ENCODE measurements around the gene ERI3. TPM values are rescaled to one million over a fixed set of nuclear protein-coding genes. Genes with fewer than 3 reads are reported as not detected.

Gene ERI3
- total RNA-seq, 1 experiment from 2014 or later = 74.7 TPM

DNA sequence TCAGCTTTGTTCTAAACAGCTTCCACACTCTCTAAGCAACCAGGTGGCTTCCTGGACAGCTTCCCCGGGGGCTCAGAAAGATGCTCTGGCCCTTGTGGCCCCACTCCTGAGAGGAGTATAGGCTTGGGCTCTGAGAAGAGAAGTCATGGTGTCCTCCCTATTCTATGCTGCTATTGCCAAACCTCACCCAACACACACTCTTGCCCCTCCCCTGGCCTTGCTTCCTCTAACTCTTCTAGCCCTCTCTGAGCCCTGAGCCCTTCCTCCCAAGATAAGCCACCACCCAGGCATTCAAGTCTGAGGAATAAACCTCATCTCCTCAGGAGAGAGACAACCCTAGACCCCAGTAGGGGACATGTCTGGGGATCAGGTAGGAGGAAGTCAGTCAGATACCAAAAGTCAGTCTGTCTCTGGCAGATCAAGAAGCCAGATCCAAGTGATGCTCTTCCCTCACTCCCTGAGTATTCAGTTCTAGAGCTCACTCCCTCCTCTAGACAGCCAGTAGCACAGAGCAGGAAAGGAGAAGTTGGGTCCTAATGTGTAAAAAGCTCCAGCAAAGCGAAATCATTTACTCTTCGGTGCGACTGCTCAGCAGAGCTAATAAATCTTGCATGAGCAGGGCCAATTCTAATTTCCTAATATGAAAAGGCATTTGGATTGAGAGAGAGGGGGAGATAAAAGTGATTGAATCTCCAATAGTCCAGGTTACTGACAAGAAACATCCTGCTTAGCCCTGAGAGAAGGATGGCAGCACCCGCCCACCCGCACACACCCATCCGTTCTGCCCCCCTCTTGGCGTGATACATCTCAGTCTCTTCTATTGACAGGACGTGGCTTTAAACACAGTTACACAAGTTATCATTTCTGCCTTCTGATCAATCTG is 91.2 kb downstream of the ERI3 start:
- ChIA-PET CTCF (no interaction called here), POLR2A (no interaction called here)
- DNase-seq (ENCODE audit: low spot score) = no peak
- Mint-ChIP-seq H3K27ac (peak overlapping the region; percentile 32; the same call in 1 of the 2 replicates), H3K27me3 (ENCODE audit: low read depth) (no peaks in the 10 kb centered on the region), H3K36me3 (no peaks in the 10 kb centered on the region), H3K9me3 (no peaks in the 10 kb centered on the region), H3K4me3 (no peak overlapping the region), H3K4me1 (peaks cover 43% of the 10 kb centered on the region)
- no peak for TF ChIP-seq ZNF232 (CRISPR knock-in tag; IDR thresholded peaks at IDR 0.05)
- TF ChIP-seq, protein P1, sequence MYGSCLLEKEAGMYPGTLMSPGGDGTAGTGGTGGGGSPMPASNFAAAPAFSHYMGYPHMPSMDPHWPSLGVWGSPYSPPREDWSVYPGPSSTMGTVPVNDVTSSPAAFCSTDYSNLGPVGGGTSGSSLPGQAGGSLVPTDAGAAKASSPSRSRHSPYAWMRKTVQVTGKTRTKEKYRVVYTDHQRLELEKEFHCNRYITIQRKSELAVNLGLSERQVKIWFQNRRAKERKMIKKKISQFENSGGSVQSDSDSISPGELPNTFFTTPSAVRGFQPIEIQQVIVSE (CRISPR knock-in tag; IDR thresholded peaks at IDR 0.05; ENCODE audit: borderline replicate concordance) = no peak
- TF ChIP-seq ESRRA (CRISPR knock-in tag; IDR thresholded peaks at IDR 0.05; ENCODE audit: borderline replicate concordance) = no peak
- no peak for TF ChIP-seq TEAD4 (CRISPR knock-in tag; IDR thresholded peaks at IDR 0.05)
- no peak for TF ChIP-seq NR2C2 (CRISPR knock-in tag; IDR thresholded peaks at IDR 0.05)
- TF ChIP-seq, protein P2, sequence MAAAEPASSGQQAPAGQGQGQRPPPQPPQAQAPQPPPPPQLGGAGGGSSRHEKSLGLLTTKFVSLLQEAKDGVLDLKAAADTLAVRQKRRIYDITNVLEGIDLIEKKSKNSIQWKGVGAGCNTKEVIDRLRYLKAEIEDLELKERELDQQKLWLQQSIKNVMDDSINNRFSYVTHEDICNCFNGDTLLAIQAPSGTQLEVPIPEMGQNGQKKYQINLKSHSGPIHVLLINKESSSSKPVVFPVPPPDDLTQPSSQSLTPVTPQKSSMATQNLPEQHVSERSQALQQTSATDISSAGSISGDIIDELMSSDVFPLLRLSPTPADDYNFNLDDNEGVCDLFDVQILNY (CRISPR knock-in tag; IDR thresholded peaks at IDR 0.05) = no peak
- no peak for TF ChIP-seq ZNF263 (CRISPR knock-in tag; IDR thresholded peaks at IDR 0.05; ENCODE audit: low read depth)
- no peak for TF ChIP-seq TCF7 (CRISPR knock-in tag; IDR thresholded peaks at IDR 0.05; ENCODE audit: low read depth)
- no peak for TF ChIP-seq NR3C1 (CRISPR knock-in tag; conservative IDR thresholded peaks at IDR 0.05; ENCODE audit: low read depth)
- no peak for TF ChIP-seq SMAD4 (CRISPR knock-in tag; IDR thresholded peaks at IDR 0.05)
- TF ChIP-seq, protein P3, sequence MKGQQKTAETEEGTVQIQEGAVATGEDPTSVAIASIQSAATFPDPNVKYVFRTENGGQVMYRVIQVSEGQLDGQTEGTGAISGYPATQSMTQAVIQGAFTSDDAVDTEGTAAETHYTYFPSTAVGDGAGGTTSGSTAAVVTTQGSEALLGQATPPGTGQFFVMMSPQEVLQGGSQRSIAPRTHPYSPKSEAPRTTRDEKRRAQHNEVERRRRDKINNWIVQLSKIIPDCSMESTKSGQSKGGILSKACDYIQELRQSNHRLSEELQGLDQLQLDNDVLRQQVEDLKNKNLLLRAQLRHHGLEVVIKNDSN (CRISPR knock-in tag; IDR thresholded peaks at IDR 0.05) = no peak
- TF ChIP-seq PRRX2 (CRISPR knock-in tag; IDR thresholded peaks at IDR 0.05) = no peak
- no peak for TF ChIP-seq ZNF416 (CRISPR knock-in tag; IDR thresholded peaks at IDR 0.05)
- TF ChIP-seq, protein P4, sequence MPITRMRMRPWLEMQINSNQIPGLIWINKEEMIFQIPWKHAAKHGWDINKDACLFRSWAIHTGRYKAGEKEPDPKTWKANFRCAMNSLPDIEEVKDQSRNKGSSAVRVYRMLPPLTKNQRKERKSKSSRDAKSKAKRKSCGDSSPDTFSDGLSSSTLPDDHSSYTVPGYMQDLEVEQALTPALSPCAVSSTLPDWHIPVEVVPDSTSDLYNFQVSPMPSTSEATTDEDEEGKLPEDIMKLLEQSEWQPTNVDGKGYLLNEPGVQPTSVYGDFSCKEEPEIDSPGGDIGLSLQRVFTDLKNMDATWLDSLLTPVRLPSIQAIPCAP (CRISPR knock-in tag; IDR thresholded peaks at IDR 0.05) = no peak
- no peak for TF ChIP-seq EMX1 (CRISPR knock-in tag; IDR thresholded peaks at IDR 0.05)
- no peak for TF ChIP-seq HMGA2 (CRISPR knock-in tag; IDR thresholded peaks at IDR 0.05)
- no peak for TF ChIP-seq MYBL2 (CRISPR knock-in tag; IDR thresholded peaks at IDR 0.05)
- TF ChIP-seq ELF4 (CRISPR knock-in tag; IDR thresholded peaks at IDR 0.05; ENCODE audit: low read depth) = no peak
- TF ChIP-seq FOXK1 (CRISPR knock-in tag; IDR thresholded peaks at IDR 0.05) = no peak
- ATAC-seq = no peak

DNA sequence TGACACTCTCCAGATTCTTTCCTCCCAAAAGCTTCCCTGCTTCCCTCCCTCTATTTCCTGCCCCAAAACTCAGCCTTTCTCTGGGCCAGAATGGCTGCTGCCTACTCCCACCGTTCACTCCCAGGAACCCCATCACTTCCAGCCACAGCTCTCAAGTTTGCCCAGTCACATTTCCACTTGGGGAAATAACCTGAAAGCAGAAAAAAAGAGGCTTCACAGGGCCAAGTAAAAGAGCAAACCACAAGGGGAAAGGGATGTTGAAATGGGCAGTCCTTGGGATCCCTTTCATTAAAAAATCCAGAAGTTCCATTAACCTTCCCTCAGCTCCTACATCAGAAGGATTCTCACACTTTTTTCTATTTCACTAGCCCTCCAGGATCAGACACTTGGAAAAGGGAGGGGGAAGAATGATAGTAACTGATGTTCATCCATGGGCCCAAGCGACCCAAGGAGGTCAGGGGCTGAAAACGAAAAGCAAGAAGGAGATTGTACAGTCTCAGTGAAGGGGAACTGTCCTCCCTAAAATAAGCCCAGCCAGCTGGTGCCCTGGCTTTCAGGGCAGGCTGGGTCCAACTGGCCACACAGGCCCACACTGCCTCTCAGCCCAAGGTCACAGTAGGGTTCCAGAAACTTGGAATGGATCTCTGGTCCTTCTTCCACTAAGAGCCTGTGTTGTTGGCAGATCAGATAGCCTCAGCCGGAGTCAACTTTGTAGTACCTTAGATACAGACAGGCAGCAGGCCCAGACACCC is 92.1 kb downstream of the ERI3 start:
- H3K36me3 Mint-ChIP-seq = no peaks in the 10 kb centered on the region
- H3K27me3 Mint-ChIP-seq (ENCODE audit: low read depth) = no peaks in the 10 kb centered on the region
- POLR2A ChIA-PET = no interaction called here
- H3K4me3 Mint-ChIP-seq = no peak overlapping the region
- no peak for DNase-seq (ENCODE audit: low spot score)
- no peaks in the 10 kb centered on the region for H3K9me3 Mint-ChIP-seq
- no peak for ATAC-seq
- H3K4me1 Mint-ChIP-seq = peaks cover 47% of the 10 kb centered on the region
- CTCF ChIA-PET = interaction anchor here (0.9 to 1.8 kb wide), 4 partner anchors 11 to 55 kb away, joined by 3 to 10 read pairs (median 6); no protein-coding TSS in a partner anchor
- H3K27ac Mint-ChIP-seq = peak overlapping the region; percentile 54; the same call in 1 of the 2 replicates
- TF ChIP-seq, protein P5, sequence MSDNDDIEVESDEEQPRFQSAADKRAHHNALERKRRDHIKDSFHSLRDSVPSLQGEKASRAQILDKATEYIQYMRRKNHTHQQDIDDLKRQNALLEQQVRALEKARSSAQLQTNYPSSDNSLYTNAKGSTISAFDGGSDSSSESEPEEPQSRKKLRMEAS (CRISPR knock-in tag; IDR thresholded peaks at IDR 0.05) = no peak
- TF ChIP-seq RORB (CRISPR knock-in tag; IDR thresholded peaks at IDR 0.05) (no peak), NFATC4 (CRISPR knock-in tag; IDR thresholded peaks at IDR 0.05) (no peak), NFE2L1 (CRISPR knock-in tag; IDR thresholded peaks at IDR 0.05) (no peak), NR3C1 (CRISPR knock-in tag; conservative IDR thresholded peaks at IDR 0.05; ENCODE audit: low read depth) (no peak)
- TF ChIP-seq, protein P4 (CRISPR knock-in tag; IDR thresholded peaks at IDR 0.05) = no peak
- TF ChIP-seq, protein P6, sequence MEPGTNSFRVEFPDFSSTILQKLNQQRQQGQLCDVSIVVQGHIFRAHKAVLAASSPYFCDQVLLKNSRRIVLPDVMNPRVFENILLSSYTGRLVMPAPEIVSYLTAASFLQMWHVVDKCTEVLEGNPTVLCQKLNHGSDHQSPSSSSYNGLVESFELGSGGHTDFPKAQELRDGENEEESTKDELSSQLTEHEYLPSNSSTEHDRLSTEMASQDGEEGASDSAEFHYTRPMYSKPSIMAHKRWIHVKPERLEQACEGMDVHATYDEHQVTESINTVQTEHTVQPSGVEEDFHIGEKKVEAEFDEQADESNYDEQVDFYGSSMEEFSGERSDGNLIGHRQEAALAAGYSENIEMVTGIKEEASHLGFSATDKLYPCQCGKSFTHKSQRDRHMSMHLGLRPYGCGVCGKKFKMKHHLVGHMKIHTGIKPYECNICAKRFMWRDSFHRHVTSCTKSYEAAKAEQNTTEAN (CRISPR knock-in tag; IDR thresholded peaks at IDR 0.05) = no peak
- TF ChIP-seq, protein P7, sequence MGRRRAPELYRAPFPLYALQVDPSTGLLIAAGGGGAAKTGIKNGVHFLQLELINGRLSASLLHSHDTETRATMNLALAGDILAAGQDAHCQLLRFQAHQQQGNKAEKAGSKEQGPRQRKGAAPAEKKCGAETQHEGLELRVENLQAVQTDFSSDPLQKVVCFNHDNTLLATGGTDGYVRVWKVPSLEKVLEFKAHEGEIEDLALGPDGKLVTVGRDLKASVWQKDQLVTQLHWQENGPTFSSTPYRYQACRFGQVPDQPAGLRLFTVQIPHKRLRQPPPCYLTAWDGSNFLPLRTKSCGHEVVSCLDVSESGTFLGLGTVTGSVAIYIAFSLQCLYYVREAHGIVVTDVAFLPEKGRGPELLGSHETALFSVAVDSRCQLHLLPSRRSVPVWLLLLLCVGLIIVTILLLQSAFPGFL (CRISPR knock-in tag; IDR thresholded peaks at IDR 0.05; ENCODE audit: borderline replicate concordance) = no peak

Data from WTC11 (cell line).